Measurements from ENCODE around the gene STX2.

The STX2 gene

GRCh38 chr12:130743176-130743575, 95.9 kb downstream of the STX2 start:
- no peak overlapping the region for H3K27ac ChIP-seq
- no peak for TF ChIP-seq CTCF (conservative IDR thresholded peaks at IDR 0.05)

GRCh38 chr12:130742716-130743115, 96.3 kb downstream of the STX2 start:
- TF ChIP-seq CTCF (conservative IDR thresholded peaks at IDR 0.05), result no peak
- no peak overlapping the region for H3K27ac ChIP-seq

- H3K27ac ChIP-seq, result no peak overlapping the region
- TF ChIP-seq CTCF (conservative IDR thresholded peaks at IDR 0.05), result no peak
Measured at GRCh38 chr12:130742112-130742511, 96.9 kb downstream of the STX2 start.

Data from VCaP (cell line).